HCT116 (cell line): ENCODE measurements around the gene PRDX2. TPM values are rescaled to one million over a fixed set of nuclear protein-coding genes. Genes with fewer than 3 reads are reported as not detected.

Experiments used
- CTCF ChIP-seq, 3 experiments: fragments of 200-600 bp in 1 of 3; sonication (generic) in 1 of 3; IDR thresholded peaks in 2 of 3; conservative IDR thresholded peaks in 1 of 3; 2 replicates each; pipeline ENCODE4 v1.5.1; 2012 to 2017; ENCODE audit warnings: low read depth in 2 of 3, low read length in 2 of 3, antibody characterized with exemption in 1 of 3, borderline replicate concordance in 1 of 3, control low read depth in 1 of 3, mild to moderate bottlenecking in 1 of 3, mixed read lengths in 1 of 3, mixed run types in 1 of 3, moderate library complexity in 1 of 3; ENCODE audit not compliant: insufficient read depth in 1 of 3
- EGR1 ChIP-seq: IDR thresholded peaks from 2 replicates; pipeline ENCODE4 v1.6.1; 2012; ENCODE audit warnings: low read depth
- JUND ChIP-seq: IDR thresholded peaks from 2 replicates; pipeline ENCODE4 v1.6.1; 2012
- MAX ChIP-seq: IDR thresholded peaks from 2 replicates; pipeline ENCODE4 v1.6.1; 2012
- POLR2A ChIP-seq: IDR thresholded peaks from 2 replicates; pipeline ENCODE4 v1.7.0; 2011; ENCODE audit warnings: borderline replicate concordance; ENCODE audit not compliant: insufficient read depth, insufficient read length; ENCODE audit errors: extremely low read depth
- POLR2AphosphoS5 ChIP-seq: IDR thresholded peaks from 2 replicates; pipeline ENCODE4 v1.6.1; 2011; ENCODE audit warnings: mild to moderate bottlenecking, low read depth, low read length, moderate library complexity
- RAD21 ChIP-seq: IDR thresholded peaks from 2 replicates; pipeline ENCODE4 v1.6.1; 2012; ENCODE audit warnings: low read depth, mild to moderate bottlenecking
- SRF ChIP-seq: IDR thresholded peaks from 2 replicates; pipeline ENCODE4 v1.6.1; 2012; ENCODE audit warnings: low read depth
- TCF7L2 ChIP-seq: IDR thresholded peaks from 2 replicates; pipeline ENCODE4 v1.7.0; 2011; ENCODE audit warnings: borderline replicate concordance, inconsistent platforms; ENCODE audit not compliant: insufficient read depth, insufficient read length; ENCODE audit errors: extremely low read depth
- YY1 ChIP-seq: IDR thresholded peaks from 2 replicates; pipeline ENCODE4 v1.6.1; 2011; ENCODE audit warnings: low read length, low read depth, moderate library complexity, mild to moderate bottlenecking; ENCODE audit not compliant: insufficient replicate concordance; ENCODE audit errors: extremely low read depth
- ZFX ChIP-seq: fragments of 450-650 bp; IDR thresholded peaks from 2 replicates; pipeline ENCODE4 v1.6.1; 2017
- total RNA-seq: library from RNA; stranded (reverse); gene quantifications from one replicate; pipeline ENCODE4 v1.2.1, GENCODE V29; 2021; ENCODE audit not compliant: unreplicated experiment
- TF ChIP-seq, protein P1 (sequence below): IDR thresholded peaks from 2 replicates; pipeline ENCODE4 v1.6.1; 2012; ENCODE audit warnings: low read depth
- TF ChIP-seq, protein P2 (sequence below): IDR thresholded peaks from 2 replicates; pipeline ENCODE4 v1.6.1; 2012

PRDX2 gene
- total RNA-seq, 1 experiment from 2014 or later: 387 TPM

DNA sequence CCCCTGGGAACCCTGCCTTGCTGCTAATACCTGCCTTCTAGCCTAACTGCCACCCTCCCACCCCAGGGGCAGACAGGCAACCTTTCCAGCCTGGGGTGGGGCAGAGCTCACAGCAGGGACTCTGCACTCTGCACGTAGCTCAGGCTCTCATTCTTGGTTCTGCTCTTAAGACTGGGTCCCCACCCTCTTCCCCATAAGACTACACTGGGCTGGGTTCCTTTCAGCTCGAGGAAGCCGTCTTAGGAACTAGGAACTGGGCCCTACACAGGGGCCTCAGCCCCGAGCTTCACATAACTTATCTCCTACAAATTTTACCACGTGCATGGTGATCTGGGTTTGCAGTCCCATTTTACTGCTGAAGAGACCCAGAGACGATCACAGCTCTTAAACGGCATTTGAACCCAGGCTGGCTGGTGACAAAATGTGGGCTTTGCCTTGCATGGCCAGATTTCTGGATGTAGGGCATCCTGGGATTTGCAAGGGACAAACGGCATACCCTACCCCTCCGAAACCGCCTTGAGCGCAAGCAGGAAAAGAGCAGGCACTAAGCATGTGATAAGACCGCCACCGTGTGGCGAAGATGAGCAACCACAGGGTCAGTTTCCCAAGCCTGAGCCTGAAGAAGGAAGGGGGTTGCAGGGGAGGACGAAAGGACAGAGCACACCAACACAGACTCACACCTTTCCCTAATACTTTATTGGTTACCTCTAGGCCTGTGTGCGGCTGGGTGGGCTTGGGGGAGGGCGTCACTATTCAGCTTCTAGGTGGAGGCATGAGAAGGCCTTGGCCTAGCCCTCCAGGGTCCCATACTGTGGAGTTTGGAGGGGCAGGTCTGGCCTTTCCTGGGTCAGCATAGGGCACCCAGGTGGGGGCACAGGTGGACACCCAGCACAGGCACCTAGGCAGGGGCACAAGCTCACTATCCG, 5.2 kb downstream of the PRDX2 start (continued):
- TF ChIP-seq, protein P1, sequence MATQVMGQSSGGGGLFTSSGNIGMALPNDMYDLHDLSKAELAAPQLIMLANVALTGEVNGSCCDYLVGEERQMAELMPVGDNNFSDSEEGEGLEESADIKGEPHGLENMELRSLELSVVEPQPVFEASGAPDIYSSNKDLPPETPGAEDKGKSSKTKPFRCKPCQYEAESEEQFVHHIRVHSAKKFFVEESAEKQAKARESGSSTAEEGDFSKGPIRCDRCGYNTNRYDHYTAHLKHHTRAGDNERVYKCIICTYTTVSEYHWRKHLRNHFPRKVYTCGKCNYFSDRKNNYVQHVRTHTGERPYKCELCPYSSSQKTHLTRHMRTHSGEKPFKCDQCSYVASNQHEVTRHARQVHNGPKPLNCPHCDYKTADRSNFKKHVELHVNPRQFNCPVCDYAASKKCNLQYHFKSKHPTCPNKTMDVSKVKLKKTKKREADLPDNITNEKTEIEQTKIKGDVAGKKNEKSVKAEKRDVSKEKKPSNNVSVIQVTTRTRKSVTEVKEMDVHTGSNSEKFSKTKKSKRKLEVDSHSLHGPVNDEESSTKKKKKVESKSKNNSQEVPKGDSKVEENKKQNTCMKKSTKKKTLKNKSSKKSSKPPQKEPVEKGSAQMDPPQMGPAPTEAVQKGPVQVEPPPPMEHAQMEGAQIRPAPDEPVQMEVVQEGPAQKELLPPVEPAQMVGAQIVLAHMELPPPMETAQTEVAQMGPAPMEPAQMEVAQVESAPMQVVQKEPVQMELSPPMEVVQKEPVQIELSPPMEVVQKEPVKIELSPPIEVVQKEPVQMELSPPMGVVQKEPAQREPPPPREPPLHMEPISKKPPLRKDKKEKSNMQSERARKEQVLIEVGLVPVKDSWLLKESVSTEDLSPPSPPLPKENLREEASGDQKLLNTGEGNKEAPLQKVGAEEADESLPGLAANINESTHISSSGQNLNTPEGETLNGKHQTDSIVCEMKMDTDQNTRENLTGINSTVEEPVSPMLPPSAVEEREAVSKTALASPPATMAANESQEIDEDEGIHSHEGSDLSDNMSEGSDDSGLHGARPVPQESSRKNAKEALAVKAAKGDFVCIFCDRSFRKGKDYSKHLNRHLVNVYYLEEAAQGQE: no peak
- TF ChIP-seq SRF (no peak), JUND (no peak), YY1 (no peak), CTCF (IDR thresholded peaks at IDR 0.05 in 2 of 3, conservative IDR thresholded peaks at IDR 0.05 in 1 of 3; ENCODE audit: borderline replicate concordance in 1 of 3, insufficient read depth in 1 of 3, low read depth in 2 of 3, low read length in 2 of 3) (peak in 2 of 3 experiments; percentile 93 to 94; a peak in 4 of 6 replicates), MAX (no peak), EGR1 (no peak), POLR2AphosphoS5 (peak; percentile 59), RAD21 (no peak), POLR2A (peak; percentile 0), ZFX (no peak), TCF7L2 (no peak)
- TF ChIP-seq, protein P2, sequence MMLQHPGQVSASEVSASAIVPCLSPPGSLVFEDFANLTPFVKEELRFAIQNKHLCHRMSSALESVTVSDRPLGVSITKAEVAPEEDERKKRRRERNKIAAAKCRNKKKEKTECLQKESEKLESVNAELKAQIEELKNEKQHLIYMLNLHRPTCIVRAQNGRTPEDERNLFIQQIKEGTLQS: no peak
